ENCODE data around the gene PDK3. TPM values are rescaled to one million over a fixed set of nuclear protein-coding genes. Genes with fewer than 3 reads are reported as not detected.
A peak's percentile ranks its signal among the peaks of the same experiment; 100 is the strongest.

PDK3 gene
- total RNA-seq, 1 experiment from 2014 or later, result 6.6 TPM

- intact Hi-C loops (cut with micrococcal nuclease; ENCODE audit: unreplicated experiment), result no loop called here
- POLR2A ChIA-PET (ENCODE audit: low non-redundant PET), result no interaction called here
- Histone ChIP-seq H3K9me3 (ENCODE audit: low read depth, low read length, poor library complexity, severe bottlenecking) (no peaks in the 10 kb centered on the region), H3K4me3 (ENCODE audit: low read depth, low read length, poor library complexity, severe bottlenecking) (no peak overlapping the region), H3K36me3 (ENCODE audit: insufficient read depth, low read length, poor library complexity, severe bottlenecking) (no peaks in the 10 kb centered on the region), H3K27me3 (replicated peaks; ENCODE audit: insufficient read depth, low read depth, low read length, poor library complexity) (no peaks in the 10 kb centered on the region), H3K4me1 (ENCODE audit: insufficient read depth, low read length, poor library complexity, severe bottlenecking) (no peaks in the 10 kb centered on the region), H3K27ac (ENCODE audit: low read depth, low read length, poor library complexity, severe bottlenecking) (no peak overlapping the region)
- TF ChIP-seq EZH2 (IDR thresholded peaks at IDR 0.05; ENCODE audit: borderline replicate concordance, low read depth, low read length, poor library complexity, severe bottlenecking) (no peak), CTCF (conservative IDR thresholded peaks at IDR 0.05; ENCODE audit: low read depth, low read length) (no peak)
- CTCF ChIA-PET, result interaction anchor here (0.6 kb wide), 1 partner anchor 9 kb away, joined by 5 read pairs; no protein-coding TSS in a partner anchor
- BruUV-seq (replicated peaks), result no TSS peak
- DNase-seq (ENCODE audit: low spot score), result no peak
These were observed 22.5 kb downstream of the PDK3 start for GRCh38 chrX:24487571-24487970.

- ChIA-PET POLR2A (ENCODE audit: low non-redundant PET) (no interaction called here), CTCF (no interaction called here)
- TF ChIP-seq EZH2 (IDR thresholded peaks at IDR 0.05; ENCODE audit: borderline replicate concordance, low read depth, low read length, poor library complexity, severe bottlenecking) (no peak), CTCF (conservative IDR thresholded peaks at IDR 0.05; ENCODE audit: low read depth, low read length) (no peak)
- Histone ChIP-seq H3K4me1 (ENCODE audit: insufficient read depth, low read length, poor library complexity, severe bottlenecking) (peaks cover 9% of the 10 kb centered on the region), H3K9me3 (ENCODE audit: low read depth, low read length, poor library complexity, severe bottlenecking) (no peaks in the 10 kb centered on the region), H3K27me3 (replicated peaks; ENCODE audit: insufficient read depth, low read depth, low read length, poor library complexity) (peaks cover 6% of the 10 kb centered on the region), H3K4me3 (ENCODE audit: low read depth, low read length, poor library complexity, severe bottlenecking) (no peak overlapping the region), H3K36me3 (ENCODE audit: insufficient read depth, low read length, poor library complexity, severe bottlenecking) (no peaks in the 10 kb centered on the region), H3K27ac (ENCODE audit: low read depth, low read length, poor library complexity, severe bottlenecking) (no peak overlapping the region)
- no peak for DNase-seq (ENCODE audit: low spot score)
- no TSS peak for BruUV-seq (replicated peaks)
- intact Hi-C loops (cut with micrococcal nuclease; ENCODE audit: unreplicated experiment), result loop anchor here (10.0 kb wide), 1 partner anchor 207 kb away; no protein-coding TSS in a partner anchor
These were observed 26.7 kb downstream of the PDK3 start for GRCh38 chrX:24491741-24492140.

- intact Hi-C loops (cut with micrococcal nuclease; ENCODE audit: unreplicated experiment), result loop anchor here (10.0 kb wide), 1 partner anchor 209 kb away; no protein-coding TSS in a partner anchor
- POLR2A ChIA-PET (ENCODE audit: low non-redundant PET), result no interaction called here
- no peak for DNase-seq (ENCODE audit: low spot score)
- TF ChIP-seq EZH2 (IDR thresholded peaks at IDR 0.05; ENCODE audit: borderline replicate concordance, low read depth, low read length, poor library complexity, severe bottlenecking) (no peak), CTCF (conservative IDR thresholded peaks at IDR 0.05; ENCODE audit: low read depth, low read length) (no peak)
- H3K4me3 ChIP-seq (ENCODE audit: low read depth, low read length, poor library complexity, severe bottlenecking), result no peak overlapping the region
- peaks cover 6% of the 10 kb centered on the region for H3K27me3 ChIP-seq (replicated peaks; ENCODE audit: insufficient read depth, low read depth, low read length, poor library complexity)
- H3K27ac ChIP-seq (ENCODE audit: low read depth, low read length, poor library complexity, severe bottlenecking), result peak overlapping the region; percentile 66
- no peaks in the 10 kb centered on the region for H3K36me3 ChIP-seq (ENCODE audit: insufficient read depth, low read length, poor library complexity, severe bottlenecking)
- no TSS peak for BruUV-seq (replicated peaks)
- peaks cover 9% of the 10 kb centered on the region for H3K4me1 ChIP-seq (ENCODE audit: insufficient read depth, low read length, poor library complexity, severe bottlenecking)
- H3K9me3 ChIP-seq (ENCODE audit: low read depth, low read length, poor library complexity, severe bottlenecking), result no peaks in the 10 kb centered on the region
- CTCF ChIA-PET, result no interaction called here
These were observed 28.9 kb downstream of the PDK3 start for GRCh38 chrX:24493740-24494581.

All from A673 (cell line).